Measurements from ENCODE around the gene PKP4.

- TF ChIP-seq ZFX (IDR thresholded peaks at IDR 0.05) = no peak
- TF ChIP-seq, protein P1, sequence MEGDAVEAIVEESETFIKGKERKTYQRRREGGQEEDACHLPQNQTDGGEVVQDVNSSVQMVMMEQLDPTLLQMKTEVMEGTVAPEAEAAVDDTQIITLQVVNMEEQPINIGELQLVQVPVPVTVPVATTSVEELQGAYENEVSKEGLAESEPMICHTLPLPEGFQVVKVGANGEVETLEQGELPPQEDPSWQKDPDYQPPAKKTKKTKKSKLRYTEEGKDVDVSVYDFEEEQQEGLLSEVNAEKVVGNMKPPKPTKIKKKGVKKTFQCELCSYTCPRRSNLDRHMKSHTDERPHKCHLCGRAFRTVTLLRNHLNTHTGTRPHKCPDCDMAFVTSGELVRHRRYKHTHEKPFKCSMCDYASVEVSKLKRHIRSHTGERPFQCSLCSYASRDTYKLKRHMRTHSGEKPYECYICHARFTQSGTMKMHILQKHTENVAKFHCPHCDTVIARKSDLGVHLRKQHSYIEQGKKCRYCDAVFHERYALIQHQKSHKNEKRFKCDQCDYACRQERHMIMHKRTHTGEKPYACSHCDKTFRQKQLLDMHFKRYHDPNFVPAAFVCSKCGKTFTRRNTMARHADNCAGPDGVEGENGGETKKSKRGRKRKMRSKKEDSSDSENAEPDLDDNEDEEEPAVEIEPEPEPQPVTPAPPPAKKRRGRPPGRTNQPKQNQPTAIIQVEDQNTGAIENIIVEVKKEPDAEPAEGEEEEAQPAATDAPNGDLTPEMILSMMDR (conservative IDR thresholded peaks at IDR 0.05) = no peak
These were observed 30.2 kb downstream of the PKP4 start for GRCh38 chr2:158486970-158487325.
